Measurements from ENCODE around the gene GPR158. TPM values are rescaled to one million over a fixed set of nuclear protein-coding genes. Genes with fewer than 3 reads are reported as not detected.
A peak's percentile ranks its signal among the peaks of the same experiment; 100 is the strongest.

The GPR158 gene
- total RNA-seq, 1 donor: 0.43 TPM

DNA sequence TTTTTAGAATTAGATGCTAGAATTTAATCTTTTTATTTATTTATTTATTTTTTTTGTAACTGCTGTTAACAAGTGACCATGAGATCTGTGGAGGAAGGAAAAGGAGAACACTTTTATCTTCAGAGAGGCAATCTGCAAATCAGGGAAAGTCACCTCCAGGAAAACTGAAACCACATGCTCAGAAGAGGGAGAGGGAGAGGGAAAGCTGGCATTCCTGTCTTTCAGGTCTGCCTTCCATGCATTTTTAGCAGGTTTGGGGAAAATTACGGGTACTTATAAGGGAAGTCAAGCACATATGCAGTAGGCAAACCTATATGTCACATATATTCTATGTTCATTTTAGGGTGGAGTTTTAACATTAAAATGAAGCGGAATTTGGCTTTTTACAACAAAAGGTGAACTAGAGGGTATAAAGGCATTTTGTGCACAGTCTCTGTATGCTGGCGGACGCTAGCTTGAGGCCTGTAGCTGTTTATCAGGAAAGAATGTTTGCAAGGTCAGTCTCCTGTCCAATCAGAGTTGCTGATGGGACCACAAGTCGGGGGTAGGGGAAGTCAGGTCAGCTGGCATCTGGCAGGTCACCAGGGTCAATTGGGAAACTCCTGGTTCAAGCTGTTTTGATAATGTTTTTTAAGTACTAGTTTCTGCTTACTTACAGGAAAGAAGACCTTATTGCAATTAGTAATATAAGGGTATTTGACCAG, 333.5 kb downstream of the GPR158 start:
- TF ChIP-seq, protein P1, sequence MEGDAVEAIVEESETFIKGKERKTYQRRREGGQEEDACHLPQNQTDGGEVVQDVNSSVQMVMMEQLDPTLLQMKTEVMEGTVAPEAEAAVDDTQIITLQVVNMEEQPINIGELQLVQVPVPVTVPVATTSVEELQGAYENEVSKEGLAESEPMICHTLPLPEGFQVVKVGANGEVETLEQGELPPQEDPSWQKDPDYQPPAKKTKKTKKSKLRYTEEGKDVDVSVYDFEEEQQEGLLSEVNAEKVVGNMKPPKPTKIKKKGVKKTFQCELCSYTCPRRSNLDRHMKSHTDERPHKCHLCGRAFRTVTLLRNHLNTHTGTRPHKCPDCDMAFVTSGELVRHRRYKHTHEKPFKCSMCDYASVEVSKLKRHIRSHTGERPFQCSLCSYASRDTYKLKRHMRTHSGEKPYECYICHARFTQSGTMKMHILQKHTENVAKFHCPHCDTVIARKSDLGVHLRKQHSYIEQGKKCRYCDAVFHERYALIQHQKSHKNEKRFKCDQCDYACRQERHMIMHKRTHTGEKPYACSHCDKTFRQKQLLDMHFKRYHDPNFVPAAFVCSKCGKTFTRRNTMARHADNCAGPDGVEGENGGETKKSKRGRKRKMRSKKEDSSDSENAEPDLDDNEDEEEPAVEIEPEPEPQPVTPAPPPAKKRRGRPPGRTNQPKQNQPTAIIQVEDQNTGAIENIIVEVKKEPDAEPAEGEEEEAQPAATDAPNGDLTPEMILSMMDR (IDR thresholded peaks at IDR 0.05; ENCODE audit: insufficient read depth, low read depth, low read length): no peak
- H3K4me3 ChIP-seq (ENCODE audit: low read depth, low read length): no peak overlapping the region
- DNase-seq (ENCODE audit: low read depth): no peak

DNA sequence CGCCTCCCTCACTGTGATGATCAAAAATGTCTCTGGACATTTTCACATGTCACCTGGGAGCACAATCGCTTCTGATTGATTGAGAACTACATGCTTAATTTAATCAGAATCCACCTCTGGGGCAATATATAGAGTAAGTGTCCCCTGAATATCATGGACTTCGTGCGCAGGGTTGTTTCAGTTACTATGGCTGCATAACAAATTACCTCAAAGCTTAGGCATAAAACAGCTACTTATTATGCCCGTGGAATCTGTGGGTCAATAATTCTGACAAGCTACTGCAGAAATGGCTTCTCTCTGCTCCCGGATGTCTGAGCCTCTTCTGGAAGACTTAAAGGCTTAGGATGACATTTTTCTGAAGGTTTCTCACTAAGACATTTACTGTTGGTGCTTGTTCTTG, 334.4 kb downstream of the GPR158 start:
- H3K4me3 ChIP-seq (ENCODE audit: low read depth, low read length): no peak overlapping the region
- DNase-seq (ENCODE audit: low read depth): no peak
- TF ChIP-seq, protein P1 (IDR thresholded peaks at IDR 0.05; ENCODE audit: insufficient read depth, low read depth, low read length): no peak

DNA sequence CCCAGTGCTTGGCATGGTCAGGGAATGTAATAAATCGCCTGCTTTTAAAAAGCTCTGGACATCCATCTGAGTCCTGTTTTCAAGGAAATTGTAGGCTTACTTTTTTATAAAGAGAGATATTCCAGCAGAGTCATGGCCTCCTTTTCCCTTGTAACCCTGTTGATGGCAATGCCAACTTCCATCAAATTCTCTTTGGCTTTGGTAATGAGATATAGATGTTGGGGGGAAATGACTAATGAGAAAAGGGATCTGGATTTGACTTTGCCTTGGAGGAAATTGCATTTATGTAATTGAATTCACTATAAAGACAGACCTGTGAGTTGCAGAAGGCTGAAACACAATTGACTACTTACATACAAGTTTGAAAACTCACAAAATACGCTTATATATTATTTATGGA, 347.5 kb downstream of the GPR158 start:
- DNase-seq (ENCODE audit: low read depth): no peak
- TF ChIP-seq, protein P1 (IDR thresholded peaks at IDR 0.05; ENCODE audit: insufficient read depth, low read depth, low read length): no peak
- no peak overlapping the region for H3K4me3 ChIP-seq (ENCODE audit: low read depth, low read length)

DNA sequence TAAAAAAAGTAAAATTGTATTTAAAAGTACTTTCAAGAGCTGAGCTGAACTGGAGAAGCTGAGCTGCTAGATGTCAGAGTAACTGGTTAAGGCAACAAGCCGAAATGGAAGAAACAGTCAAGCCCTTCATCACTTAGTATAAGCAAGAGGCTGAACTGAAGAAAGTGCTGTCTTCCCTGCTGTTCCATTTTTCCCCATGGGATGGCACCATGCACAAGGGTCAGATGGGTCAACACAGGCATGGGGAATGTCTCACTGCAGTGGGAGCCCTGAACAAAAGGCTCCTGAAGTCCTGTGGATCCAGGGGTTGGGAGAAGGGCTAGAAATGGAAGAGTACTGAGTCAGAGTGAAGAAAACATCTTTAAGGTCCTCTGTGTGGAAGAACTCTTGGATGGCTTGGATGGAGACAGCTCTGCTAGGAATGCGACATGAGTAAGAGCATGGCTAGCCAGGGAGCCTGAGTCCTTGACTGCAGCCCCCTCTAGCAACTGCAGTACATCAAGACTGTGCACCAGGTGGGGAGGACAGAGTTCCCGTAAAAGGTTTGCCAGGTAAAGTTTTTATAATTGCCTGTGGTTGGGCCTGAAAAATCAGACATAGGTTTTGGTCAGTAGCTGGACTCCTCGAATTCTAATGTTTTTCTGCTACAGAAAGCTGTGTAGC, 348.3 kb downstream of the GPR158 start:
- TF ChIP-seq, protein P1 (IDR thresholded peaks at IDR 0.05; ENCODE audit: insufficient read depth, low read depth, low read length): peak; percentile 66
- no peak overlapping the region for H3K4me3 ChIP-seq (ENCODE audit: low read depth, low read length)
- DNase-seq (ENCODE audit: low read depth): peak; percentile 41

DNA sequence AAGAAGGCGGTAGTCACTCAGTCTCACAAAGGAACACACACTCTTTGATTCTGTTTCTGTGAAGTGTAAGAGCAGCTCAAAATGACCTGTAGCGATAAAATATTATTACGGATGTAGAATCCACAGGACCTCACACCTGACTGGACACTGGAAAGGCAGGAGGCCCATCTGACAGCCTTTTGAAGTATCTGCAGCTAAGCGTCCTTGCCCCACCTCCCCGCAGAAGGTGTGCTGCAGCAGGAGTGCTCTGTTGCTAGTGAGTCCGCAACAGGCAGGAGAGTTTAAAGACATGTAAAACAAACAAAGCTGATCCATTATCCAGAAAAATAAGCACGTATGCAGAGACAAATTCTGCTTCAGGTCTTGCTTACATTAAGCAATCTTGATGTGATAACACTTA, 355.5 kb downstream of the GPR158 start:
- no peak overlapping the region for H3K4me3 ChIP-seq (ENCODE audit: low read depth, low read length)
- TF ChIP-seq, protein P1 (IDR thresholded peaks at IDR 0.05; ENCODE audit: insufficient read depth, low read depth, low read length): no peak

DNA sequence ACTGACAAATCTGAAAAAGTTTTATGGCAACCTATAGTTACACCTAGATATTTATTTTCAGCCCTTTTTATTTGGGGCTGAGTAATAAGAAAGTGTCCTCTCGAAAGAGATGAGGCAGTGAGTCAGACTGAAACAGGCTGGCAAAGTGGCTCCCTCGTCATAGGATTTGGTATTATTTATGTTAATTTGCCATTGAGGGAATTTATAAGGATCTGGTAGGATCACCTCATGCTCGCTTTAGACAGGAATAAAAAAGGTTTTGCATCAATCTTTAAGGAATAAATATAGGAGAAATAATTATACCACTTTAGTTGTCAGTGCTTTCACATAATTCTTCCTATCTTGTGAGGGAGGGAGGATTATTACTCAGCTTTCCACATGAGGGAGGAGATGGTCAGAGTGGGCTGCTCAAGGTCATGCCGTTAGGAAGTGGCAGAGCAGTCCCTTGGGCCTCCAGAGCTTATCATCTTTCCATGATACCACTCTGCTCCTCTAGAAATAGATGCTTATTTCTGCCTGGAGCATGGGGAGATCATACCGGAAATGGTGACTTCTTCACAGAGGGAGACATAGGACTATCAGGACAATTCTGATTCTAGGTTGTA, 356.8 kb downstream of the GPR158 start:
- TF ChIP-seq, protein P1 (IDR thresholded peaks at IDR 0.05; ENCODE audit: insufficient read depth, low read depth, low read length): no peak
- no peak overlapping the region for H3K4me3 ChIP-seq (ENCODE audit: low read depth, low read length)
- DNase-seq (ENCODE audit: low read depth): no peak

More for the DNA sequence above, 355.5 kb downstream of the GPR158 start:
- DNase-seq (ENCODE audit: low read depth): no peak

All from fibroblast of villous mesenchyme (primary cell).